HG02852 (cell line): ENCODE measurements around the gene SLC9B1.
"Not testable (repeated sequence)": the region's sequence is repeated elsewhere in the genome, so short reads cannot be mapped to it uniquely, and the experiment has no call there.

Experiments used
- ATAC-seq: cut with Tn5 transposase; IDR thresholded peaks from one replicate; pipeline ENCODE4 v1.9.1; 2021; ENCODE audit warnings: mild to moderate bottlenecking, moderate library complexity; ENCODE audit not compliant: unreplicated experiment

Gene SLC9B1

DNA sequence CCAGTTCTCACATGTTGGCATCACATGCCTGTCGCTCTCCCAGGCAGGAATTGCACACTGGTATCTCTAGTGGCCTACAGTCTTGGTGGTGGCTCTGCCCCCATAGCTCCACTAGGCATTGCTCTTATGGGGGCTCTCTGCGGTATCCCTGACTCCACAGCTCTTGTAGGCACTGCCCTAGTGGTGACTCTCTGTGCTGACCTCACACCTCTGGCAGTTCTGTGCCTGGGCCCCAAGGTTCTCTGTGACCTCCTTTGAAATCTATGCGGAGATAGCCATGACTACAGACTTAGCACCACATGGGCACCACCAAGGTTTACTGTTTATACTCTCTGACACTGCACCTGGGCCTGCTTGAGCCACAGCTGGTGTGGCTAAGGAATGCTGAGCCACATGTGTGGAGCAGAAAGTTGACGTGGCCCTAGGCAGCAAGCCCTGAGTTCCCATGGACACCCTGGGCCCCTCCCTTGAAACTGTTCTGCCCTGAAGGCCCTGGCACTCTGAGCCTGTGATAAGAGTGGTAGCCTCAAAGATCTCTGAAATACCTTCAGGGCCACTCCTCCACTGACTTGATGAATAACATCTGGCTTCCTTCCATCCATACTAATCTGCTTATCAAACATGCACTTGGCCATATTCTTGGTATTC, 8.0 kb downstream of the SLC9B1 start:
- ATAC-seq, result no peak

DNA sequence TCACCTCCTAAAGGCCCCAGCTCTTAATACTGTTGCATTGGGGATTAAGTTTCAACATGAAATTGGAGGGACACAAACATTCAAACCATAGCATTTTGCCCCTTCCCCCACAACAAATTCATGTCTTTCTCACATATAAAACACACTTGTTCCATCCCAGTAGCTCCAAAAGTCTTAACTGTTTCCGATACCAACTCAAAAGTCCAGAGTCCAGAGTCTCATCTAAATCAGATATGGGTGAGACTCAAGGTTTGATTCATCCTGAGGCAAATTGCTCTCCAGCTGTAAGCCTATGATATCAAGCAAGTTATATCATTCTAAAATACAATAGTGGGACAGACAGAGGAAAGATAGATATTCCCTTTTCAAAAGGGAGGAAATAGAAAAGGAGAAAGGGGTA, 8.7 kb downstream of the SLC9B1 start:
- ATAC-seq, result no peak

DNA sequence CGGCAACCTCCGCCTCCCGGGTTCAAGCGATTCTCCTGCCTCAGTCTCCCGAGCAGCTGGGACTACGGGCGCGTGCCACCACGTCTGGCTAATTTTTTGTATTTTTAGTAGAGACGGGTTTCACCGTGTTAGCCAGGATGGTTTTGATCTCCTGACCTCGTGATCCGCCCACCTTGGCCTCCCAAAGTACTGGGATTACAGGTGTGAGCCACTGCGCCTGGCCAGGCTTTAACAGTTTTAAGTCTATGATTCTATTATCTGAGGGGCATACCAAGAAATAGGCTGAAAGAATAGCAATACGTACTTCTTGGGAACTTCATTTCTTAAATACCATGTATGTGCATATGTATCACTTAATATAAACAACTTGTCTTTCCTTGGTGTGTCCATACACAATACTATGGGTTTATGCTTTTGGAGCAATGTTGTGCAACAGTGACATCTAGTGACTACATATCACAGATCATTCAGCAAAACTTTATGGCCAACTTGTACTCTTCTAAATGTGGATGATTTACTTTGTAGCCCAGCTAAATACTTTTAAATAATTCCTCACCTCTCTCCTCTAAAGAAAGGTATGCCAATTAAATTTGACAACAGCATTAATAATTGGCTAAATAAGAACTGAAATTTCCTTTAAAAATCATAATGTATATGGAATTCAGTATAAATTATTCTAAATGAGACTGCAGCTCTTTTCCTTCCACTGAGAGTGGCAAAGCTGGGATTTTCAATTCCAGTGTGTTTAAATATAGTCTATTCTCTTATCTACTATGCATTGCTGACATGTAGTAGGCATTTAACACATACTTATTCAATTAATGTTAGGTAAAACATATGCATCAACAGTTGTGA, 10.4 kb downstream of the SLC9B1 start:
- ATAC-seq, result peak; percentile 75

DNA sequence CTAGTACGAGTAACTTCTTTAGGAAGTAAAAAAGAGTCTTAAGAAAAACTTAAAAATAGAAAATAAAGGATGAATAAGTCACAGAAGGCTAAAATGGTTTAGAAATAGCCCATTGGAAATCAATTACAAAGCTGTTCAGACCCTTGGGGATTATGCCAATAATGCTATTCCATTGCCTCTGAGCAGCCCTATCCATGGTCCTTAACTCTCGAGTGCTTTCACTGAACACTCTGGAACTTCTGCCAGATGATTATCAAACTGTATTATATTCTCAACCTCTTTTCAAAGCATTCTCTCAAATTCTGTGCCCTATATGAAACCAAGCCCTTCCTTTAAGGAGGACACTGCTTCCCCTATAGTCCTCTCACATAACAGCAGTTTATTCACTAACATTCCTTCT, 17.0 kb downstream of the SLC9B1 start:
- ATAC-seq, result no peak

DNA sequence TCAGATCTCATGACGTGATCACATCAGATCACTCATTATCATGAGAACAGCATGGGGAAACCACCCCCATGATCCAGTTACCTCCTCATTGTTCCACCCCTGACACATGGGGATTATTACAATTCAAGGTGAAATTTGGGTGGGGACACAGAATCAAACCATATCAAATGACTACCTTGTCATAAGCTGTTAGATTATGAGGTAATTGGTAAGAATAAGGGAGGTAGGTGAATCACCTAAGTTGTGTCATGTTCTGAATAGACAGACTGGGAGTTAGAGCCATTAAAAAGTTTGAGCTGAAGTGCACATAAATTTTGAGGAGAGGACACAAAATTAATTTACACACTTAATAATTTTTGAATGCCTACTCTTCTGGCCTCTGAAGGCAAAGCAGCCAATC, 24.7 kb downstream of the SLC9B1 start:
- no peak for ATAC-seq

DNA sequence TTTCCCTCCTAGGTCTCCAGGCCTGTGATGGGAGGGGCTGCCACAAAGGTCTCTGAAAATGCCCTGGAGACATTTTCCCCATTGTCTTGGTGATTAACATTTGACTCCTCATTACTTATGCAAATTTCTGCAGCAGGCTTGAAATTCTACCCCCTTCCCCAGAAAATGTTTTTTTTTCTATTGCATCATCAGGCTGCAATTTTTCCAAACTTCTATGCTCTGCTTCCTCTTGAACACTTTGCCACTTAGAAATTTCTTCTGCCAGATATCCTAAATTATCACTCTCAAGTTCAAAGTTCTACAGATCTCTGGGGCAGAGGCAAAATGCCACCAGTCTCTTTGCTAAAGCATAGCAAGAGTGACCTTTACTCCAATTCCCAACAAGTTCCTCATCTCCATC, 25.5 kb downstream of the SLC9B1 start:
- ATAC-seq, result not testable (repeated sequence)

DNA sequence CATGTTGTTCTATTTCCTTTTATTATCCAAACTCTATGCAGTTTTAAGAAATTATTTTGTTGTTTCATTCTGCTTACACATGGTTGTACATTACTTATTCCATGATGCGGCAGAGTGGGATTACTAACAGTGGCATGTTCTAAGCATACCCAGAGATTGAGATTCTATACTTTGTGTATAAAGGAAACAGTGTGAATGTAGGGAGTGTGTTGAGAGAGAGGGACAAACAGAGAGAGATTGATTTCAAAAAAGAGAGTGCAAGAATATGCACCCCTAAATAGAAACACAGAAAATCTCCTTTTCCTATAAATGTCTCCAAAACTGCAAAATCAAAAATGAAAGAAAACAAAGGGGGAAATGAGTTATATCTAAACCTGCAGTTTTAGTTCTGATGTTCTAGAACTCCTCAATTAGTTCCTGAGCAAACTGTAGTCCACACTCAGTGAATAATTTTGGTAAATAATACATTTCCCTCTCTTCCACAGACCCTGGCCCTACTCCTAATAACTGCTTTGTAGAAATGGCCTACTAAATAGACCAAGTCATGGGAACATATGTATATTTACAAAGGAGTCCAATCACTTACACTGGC, 31.0 kb downstream of the SLC9B1 start:
- ATAC-seq, result no peak

DNA sequence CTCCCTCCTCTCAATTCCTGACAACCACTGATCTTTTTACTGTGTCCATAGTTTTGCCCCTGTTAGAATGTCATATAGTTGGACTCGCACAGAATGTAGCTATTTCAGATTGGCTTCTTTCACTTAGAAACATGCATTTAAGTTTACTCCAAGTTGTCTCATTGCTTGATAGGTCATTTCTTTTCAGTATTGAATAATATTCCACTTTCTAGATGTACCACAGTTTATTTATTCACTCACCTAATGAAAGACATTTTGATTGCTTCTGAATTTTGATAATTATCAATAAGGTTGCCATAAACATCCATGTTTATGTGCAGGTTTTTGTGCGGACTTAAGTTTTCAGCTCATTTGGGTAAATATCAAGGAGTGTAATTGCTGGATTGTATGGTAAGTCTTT, 38.5 kb downstream of the SLC9B1 start:
- ATAC-seq, result no peak

DNA sequence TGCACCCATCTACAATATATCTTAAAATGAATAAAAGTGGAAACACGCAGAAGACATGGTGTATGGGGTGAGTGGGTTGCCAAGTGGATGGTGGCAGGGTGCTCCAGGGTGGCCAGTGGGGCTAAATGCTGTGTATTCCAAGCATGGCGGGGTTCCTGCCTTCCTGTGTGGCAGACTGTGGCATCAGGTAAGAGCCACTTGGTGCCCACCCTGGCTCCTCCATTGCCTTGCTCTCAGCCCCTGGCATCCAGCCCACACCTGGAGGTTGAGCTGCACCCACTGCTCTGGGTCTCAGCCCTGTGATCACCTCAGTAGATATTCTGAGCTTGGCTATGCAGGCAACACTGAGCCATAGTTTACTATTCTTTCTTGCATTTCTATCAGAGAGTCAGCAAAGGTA, 57.7 kb downstream of the SLC9B1 start:
- not testable (repeated sequence) for ATAC-seq

DNA sequence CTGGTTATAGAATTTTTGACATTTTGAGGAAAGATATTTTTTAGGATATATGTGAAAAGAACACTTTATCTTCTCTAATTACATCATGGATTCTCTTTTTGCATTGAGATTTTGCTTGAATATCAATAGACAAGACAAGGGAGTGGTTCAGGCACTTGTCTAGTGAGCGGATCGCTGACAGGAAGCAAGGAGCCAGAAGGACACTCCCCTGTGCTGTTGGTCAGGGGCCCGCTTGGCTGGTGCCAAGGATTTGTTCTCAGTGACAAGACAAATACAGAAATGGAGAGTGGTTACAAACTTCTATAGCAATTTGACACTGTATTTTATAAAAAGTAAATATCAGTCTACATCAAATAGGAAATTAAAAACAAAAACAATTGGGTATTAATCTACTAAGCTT, 60.0 kb downstream of the SLC9B1 start:
- no peak for ATAC-seq

DNA sequence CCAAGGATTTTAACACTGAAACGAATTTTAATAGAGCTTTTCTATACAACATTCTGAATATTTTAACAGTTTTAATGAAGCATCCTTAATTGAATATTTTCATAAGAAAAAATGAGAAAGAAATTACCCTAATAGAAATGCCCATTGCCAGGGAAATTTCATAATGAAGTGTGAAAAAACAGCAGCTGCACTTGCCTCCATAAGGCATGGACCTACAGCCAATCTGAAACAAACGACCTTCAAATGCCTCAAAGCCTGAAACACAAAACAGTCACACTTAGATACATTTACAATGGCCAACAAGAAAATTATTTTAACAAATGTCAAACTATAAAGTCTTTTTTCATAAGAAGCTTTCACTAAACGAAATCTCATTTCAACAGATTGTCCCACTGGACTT, 74.4 kb downstream of the SLC9B1 start:
- no peak for ATAC-seq

DNA sequence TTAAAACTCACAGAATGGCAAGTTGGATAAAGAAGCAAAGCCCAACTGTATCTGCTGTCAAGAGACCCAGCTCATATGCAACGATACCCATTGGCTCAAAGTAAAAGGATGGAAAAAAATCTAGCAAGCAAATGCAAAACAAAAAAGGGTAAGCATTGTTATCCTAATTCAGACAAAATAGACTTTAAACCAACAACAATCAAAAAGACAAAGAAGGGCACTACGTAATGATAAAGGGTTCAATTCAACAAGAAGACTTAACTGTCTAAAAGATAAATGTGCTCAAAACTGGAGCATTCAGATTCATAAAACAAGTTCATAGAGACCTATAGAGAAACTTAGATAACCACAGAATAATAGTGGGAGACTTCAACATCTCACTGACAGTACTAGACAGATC, 81.4 kb downstream of the SLC9B1 start:
- not testable (repeated sequence) for ATAC-seq

DNA sequence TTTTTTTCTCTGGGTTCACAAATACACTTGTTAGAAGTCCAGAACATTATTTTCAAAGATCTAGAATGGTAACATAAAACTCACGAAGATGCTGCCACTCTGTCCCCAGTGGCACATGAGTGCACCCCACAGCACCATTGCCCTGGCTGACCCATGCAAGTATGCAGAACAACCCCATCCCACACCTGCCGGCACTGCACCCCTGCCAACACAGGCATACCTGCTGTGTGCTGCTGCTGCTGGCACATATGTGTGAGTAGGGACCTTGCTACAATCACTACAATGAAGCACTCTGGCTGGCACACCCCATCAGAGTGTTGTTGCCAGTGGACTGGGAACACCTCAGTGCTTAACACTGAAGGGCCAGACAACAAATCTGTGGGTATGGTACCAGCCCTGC, 83.8 kb downstream of the SLC9B1 start:
- ATAC-seq, result no peak

DNA sequence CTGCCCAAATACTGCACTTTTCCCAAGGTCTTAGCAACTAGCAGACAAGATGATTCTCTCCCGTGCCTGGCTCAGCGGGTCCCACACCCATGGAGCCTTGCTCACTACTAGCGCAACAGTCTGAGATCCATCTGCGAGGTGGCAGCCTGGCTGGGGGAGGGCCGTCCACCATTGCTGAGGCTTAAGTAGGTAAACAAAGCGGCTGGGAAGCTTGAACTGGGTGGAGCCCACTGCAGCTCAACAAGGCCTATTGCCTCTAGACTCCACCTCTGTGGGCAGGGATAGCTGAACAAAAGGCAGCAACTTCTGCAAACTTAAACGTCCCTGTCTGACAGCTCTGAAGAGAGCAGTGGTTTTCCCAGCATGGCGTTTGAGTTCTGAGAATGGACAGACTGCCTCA, 99.8 kb downstream of the SLC9B1 start:
- not testable (repeated sequence) for ATAC-seq

DNA sequence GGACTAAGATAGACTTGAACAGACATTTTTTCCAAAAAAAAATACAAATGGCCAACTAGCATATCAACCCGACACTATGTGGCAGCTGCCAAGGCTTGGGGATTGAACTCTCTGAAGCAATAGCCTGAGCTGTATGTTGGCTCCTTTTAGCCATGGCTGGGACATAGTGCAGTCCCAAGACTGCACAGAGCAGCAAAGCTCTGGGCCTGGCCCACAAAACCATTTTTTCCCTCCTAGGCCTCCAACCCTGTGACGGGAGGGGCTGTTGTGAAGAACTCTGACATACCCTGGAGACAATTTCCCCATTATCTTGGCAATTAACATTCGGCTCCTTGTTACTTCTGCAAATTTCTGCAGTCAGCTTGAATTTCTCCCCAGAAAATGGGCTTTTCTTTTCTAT, 100.6 kb downstream of the SLC9B1 start:
- no peak for ATAC-seq

DNA sequence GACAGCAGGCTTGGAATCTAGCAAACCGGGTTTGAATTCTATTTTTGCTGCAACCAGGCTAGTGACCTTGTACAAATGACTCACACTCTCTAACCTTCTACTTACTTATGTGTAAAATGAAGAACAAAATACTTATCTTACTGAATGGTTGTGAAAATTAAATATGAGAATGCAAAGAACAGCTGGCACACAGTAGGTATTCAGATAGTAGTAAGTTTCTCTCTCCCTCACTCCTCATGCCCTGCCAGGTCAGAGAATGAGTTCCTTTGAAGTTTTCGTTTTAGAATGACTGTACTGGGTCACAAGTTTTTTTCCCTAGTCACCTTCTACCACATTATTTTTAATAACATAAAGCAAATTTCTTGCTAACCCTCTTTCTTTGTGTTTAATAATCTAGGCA, 117.7 kb downstream of the SLC9B1 start:
- ATAC-seq, result no peak

DNA sequence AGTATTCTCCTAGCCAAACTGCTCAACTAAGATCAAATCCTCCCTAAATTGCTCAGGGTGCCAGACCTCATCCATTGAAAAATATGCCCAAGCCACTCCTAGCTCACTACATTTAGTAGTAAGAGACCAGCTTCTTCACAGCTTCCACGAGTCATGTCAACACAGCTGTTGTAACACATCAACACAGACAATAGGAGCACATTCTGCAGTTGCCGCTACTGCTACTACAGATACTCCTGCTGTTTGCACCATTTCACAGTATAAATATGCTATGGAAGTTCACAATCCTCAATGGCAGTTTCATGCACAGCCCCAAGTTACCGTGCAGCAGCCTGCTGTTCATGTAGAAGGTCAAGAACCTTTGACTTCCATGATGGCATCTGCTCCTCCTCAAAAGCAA, 121.9 kb downstream of the SLC9B1 start:
- not testable (repeated sequence) for ATAC-seq

DNA sequence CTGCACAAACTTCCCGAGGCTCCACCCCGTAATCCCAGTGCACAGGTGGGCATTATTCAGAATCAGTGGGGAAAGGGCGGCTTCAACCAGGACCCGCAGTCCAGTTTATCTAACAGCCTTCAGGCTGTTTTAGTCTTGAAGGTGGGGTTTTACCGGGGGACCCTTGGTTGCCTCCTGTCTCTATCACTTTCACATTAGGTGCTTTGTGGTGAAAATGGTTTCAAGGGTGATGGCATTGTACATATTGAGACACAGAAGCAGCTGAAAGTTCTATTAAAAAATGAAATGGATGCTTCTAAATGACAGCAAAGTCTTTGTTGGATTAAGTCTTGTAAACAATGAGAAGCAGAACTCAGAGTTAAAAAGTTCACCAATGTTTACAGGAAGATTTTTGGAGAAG, 123.0 kb downstream of the SLC9B1 start:
- not testable (repeated sequence) for ATAC-seq

DNA sequence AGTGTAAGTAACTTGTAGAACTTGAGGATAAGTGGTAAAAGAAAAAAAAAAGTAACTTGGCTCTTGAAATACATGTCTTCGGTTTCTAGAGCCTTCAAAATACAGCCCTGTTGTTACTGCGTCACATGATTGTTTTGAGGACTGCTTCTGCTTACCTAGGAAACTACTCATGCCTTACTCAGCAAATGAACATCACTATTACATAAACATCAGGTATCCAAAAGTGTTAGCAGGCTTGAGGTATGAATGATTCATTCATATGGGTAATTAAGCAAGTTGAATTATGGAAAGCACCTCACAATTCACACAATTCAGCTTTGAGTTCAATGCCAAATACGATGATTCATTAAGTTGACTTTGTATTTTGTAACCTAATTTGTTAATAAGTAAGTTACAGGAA, 129.6 kb downstream of the SLC9B1 start:
- not testable (repeated sequence) for ATAC-seq

DNA sequence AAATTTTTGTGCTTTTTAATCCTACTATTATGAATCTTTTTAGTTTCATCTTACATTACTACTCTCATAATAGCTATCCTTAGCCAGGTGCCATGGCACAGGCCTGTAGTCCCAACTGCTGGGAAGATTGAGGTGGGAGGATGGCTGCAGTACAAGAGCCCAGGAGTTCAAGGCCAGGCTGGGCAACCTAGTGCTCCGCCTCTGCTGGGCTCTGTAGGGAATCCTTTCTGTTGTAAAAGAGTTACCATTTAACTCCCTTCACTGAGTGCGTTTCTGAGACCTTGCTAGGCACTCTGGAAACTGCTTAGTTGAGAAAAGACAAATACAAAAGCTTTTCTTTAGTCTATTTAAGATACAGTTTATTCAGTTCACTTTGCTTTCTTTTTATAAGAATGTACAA, 130.9 kb downstream of the SLC9B1 start:
- ATAC-seq, result not testable (repeated sequence)

DNA sequence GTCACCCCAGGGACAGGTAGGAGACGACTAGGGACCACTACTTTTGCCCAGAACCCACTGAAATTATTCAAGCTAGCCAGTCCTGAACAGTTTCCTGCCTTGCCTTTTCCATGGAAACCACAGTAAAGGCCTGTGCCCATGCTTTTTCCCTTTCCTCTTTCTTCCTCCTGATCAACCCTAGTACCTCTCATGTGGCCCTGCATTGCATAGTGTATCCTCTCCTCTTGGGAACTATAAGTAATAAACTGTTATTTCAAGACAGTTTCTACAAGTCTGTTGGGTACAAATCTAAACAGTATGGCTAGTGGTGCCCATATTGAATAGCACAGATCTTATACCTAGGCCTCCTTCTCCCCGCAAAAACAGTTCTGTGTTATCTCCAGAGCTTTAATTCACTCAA, 136.2 kb downstream of the SLC9B1 start:
- no peak for ATAC-seq

DNA sequence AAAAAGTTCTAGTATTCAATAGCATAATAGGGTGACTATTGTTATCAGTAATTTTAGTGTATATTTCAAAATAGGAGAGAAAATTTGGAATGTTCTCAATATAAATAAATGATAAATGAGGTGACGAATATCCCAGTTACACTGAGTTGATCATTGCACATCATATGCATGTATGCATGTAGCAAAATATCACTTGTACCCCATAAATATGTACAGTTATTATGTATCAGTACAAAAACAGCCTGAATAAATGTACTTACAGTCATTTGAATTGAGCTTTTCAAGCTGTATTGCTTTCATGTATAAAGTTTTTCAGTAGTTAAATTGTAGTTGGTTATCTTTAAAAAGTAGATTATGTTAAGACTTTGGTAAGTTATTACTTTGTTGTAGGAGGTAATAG, 138.2 kb downstream of the SLC9B1 start:
- no peak for ATAC-seq
